PC-9 (cell line): ENCODE measurements around the gene OSTN.

Experiments
- EZH2 ChIP-seq: fragments of 200-600 bp; sonication (generic); IDR thresholded peaks from 2 replicates; pipeline ENCODE4 v1.8.0; 2017; ENCODE audit warnings: antibody characterized with exemption, low read depth
- TF ChIP-seq, protein P1 (sequence below): fragments of 200-600 bp; sonication (generic); conservative IDR thresholded peaks from 2 replicates; pipeline ENCODE4 v1.6.1; 2017; ENCODE audit warnings: mixed run types, antibody characterized with exemption, mild to moderate bottlenecking, moderate library complexity

DNA sequence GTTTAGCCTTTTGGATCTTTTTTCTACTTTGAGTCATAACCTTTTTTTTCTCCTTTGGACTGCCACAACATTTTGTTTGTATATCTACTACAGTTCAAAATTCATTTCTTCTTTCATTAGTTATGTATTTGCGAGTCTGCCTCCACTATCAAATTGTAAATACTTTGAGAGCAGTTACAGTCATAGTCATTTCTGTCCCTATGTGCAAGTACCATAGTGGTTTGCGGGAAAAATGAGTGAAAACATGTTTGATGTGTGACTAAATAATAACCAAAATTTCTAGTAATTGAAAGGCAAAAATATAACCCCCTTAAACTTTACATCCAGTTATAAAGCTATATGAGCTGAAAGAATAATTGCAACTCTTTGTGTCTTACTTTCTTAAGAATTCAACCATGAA lies 84.4 kb downstream of the OSTN start:
- no peak for TF ChIP-seq EZH2
- TF ChIP-seq, protein P1, sequence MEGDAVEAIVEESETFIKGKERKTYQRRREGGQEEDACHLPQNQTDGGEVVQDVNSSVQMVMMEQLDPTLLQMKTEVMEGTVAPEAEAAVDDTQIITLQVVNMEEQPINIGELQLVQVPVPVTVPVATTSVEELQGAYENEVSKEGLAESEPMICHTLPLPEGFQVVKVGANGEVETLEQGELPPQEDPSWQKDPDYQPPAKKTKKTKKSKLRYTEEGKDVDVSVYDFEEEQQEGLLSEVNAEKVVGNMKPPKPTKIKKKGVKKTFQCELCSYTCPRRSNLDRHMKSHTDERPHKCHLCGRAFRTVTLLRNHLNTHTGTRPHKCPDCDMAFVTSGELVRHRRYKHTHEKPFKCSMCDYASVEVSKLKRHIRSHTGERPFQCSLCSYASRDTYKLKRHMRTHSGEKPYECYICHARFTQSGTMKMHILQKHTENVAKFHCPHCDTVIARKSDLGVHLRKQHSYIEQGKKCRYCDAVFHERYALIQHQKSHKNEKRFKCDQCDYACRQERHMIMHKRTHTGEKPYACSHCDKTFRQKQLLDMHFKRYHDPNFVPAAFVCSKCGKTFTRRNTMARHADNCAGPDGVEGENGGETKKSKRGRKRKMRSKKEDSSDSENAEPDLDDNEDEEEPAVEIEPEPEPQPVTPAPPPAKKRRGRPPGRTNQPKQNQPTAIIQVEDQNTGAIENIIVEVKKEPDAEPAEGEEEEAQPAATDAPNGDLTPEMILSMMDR: no peak
